Measurements from ENCODE around the gene SYN1. TPM values are rescaled to one million over a fixed set of nuclear protein-coding genes. Genes with fewer than 3 reads are reported as not detected.
"Not testable (repeated sequence)": the region's sequence is repeated elsewhere in the genome, so short reads cannot be mapped to it uniquely, and the experiment has no call there.

SYN1 gene
- polyA plus RNA-seq, 4 donors, result 5.3 to 6.5 (median 5.9) TPM

- DNase-seq (ENCODE audit: low read depth in 4 of 4, low spot score in 2 of 4), result not testable (repeated sequence)
Measured at GRCh38 chrX:47603125-47603524, 16.5 kb downstream of the SYN1 start.

GRCh38 chrX:47597222-47597621, 22.4 kb downstream of the SYN1 start:
- no peak for DNase-seq (ENCODE audit: low read depth in 4 of 4, low spot score in 2 of 4)

- DNase-seq (ENCODE audit: low read depth in 4 of 4, low spot score in 2 of 4), result no peak
Measured at GRCh38 chrX:47596256-47596655, 23.4 kb downstream of the SYN1 start.

- DNase-seq (ENCODE audit: low read depth in 4 of 4, low spot score in 2 of 4), result no peak
Measured at GRCh38 chrX:47595716-47596251, 23.9 kb downstream of the SYN1 start.

GRCh38 chrX:47593522-47593921, 26.1 kb downstream of the SYN1 start:
- no peak for DNase-seq (ENCODE audit: low read depth in 4 of 4, low spot score in 2 of 4)

- DNase-seq (ENCODE audit: low read depth in 4 of 4, low spot score in 2 of 4), result no peak
Measured at GRCh38 chrX:47590984-47591383, 28.7 kb downstream of the SYN1 start.

- no peak for DNase-seq (ENCODE audit: low read depth in 4 of 4, low spot score in 2 of 4)
Measured at GRCh38 chrX:47587906-47588735, 31.5 kb downstream of the SYN1 start.

GRCh38 chrX:47587091-47587891, 32.4 kb downstream of the SYN1 start:
- DNase-seq (ENCODE audit: low read depth in 4 of 4, low spot score in 2 of 4), result no peak

- no peak for DNase-seq (ENCODE audit: low read depth in 4 of 4, low spot score in 2 of 4)
Measured at GRCh38 chrX:47586043-47586787, 33.4 kb downstream of the SYN1 start.

- no peak for DNase-seq (ENCODE audit: low read depth in 4 of 4, low spot score in 2 of 4)
Measured at GRCh38 chrX:47585273-47585672, 34.4 kb downstream of the SYN1 start.

GRCh38 chrX:47584714-47585113, 34.9 kb downstream of the SYN1 start:
- DNase-seq (ENCODE audit: low read depth in 4 of 4, low spot score in 2 of 4), result no peak

GRCh38 chrX:47583240-47583861, 36.3 kb downstream of the SYN1 start:
- DNase-seq (ENCODE audit: low read depth in 4 of 4, low spot score in 2 of 4), result no peak

GRCh38 chrX:47581731-47582647, 37.7 kb downstream of the SYN1 start, which contains the start of gene TIMP1:
TSS of gene TIMP1 (plus strand) at chrX:47582436. CDS start at chrX:47583416, 980 bp downstream.
- peak in 2 of 4 donors; percentile 60 to 61 for DNase-seq (ENCODE audit: low read depth in 4 of 4, low spot score in 2 of 4)

- no peak for DNase-seq (ENCODE audit: low read depth in 4 of 4, low spot score in 2 of 4)
Measured at GRCh38 chrX:47579537-47579936, 40.1 kb downstream of the SYN1 start.

GRCh38 chrX:47578692-47579091, 41.0 kb downstream of the SYN1 start:
- DNase-seq (ENCODE audit: low read depth in 4 of 4, low spot score in 2 of 4), result no peak

- no peak for DNase-seq (ENCODE audit: low read depth in 4 of 4, low spot score in 2 of 4)
Measured at GRCh38 chrX:47577901-47578300, 41.8 kb downstream of the SYN1 start.

GRCh38 chrX:47577424-47577823, 42.2 kb downstream of the SYN1 start:
- DNase-seq (ENCODE audit: low read depth in 4 of 4, low spot score in 2 of 4), result no peak

GRCh38 chrX:47576021-47576898, 43.4 kb downstream of the SYN1 start:
- no peak for DNase-seq (ENCODE audit: low read depth in 4 of 4, low spot score in 2 of 4)

All from left renal cortex interstitium (tissue), 4 donors.